H1 (cell line): Measurements from ENCODE around the gene LRRC37B. TPM values are rescaled to one million over a fixed set of nuclear protein-coding genes. Genes with fewer than 3 reads are reported as not detected.
"Not testable (repeated sequence)": the region's sequence is repeated elsewhere in the genome, so short reads cannot be mapped to it uniquely, and the experiment has no call there.

Source experiments
- CTCF ChIA-PET: fragments of 300-600 bp; sonication (Branson Sonifier 250); formaldehyde crosslinking; loops from one replicate; lab custom pipeline; 2021; ENCODE audit not compliant: partially characterized antibody; lab: Charles Lee
- POLR2A ChIA-PET: fragments of 300-600 bp; sonication (Branson Sonifier 250); formaldehyde crosslinking; loops from one replicate; lab custom pipeline; 2021; ENCODE audit warnings: inconsistent platforms; ENCODE audit not compliant: partially characterized antibody; lab: Charles Lee
- DNase-seq, 2 experiments: peaks; one replicate each; pipeline versions ENCODE4 v3.0.0 to v3.0.0-alpha.2; 2010 to 2022; ENCODE audit warnings: low spot score in 2 of 2, low read depth in 1 of 2, mixed read lengths in 1 of 2
- FAIRE-seq: peaks from 2 replicates; lab custom pipeline; 2011; peaks lifted over from hg19 to GRCh38; lab: Jason Lieb, UNC
- H2AFZ ChIP-seq: 2 replicates; pipeline ENCODE4 v1.8.1; 2012; ENCODE audit warnings: low read length, inconsistent platforms
- H2AK5ac ChIP-seq: 2 replicates; pipeline ENCODE4 v1.6.1; 2013; ENCODE audit warnings: low read depth, low read length
- H2BK120ac ChIP-seq: replicated peaks from 2 replicates; pipeline ENCODE3; 2013; ENCODE audit warnings: low read depth, low read length, inconsistent platforms
- H2BK12ac ChIP-seq: 2 replicates; pipeline ENCODE4 v1.6.1; 2013; ENCODE audit warnings: low read depth, low read length
- H2BK15ac ChIP-seq: 2 replicates; pipeline ENCODE4 v1.6.1; 2013; ENCODE audit warnings: low read length
- H2BK20ac ChIP-seq: 2 replicates; pipeline ENCODE4 v1.6.1; 2013; ENCODE audit warnings: low read length
- H2BK5ac ChIP-seq: 2 replicates; pipeline ENCODE4 v1.6.1; 2013; ENCODE audit warnings: low read depth, low read length
- H3K14ac ChIP-seq: 2 replicates; pipeline ENCODE4 v1.6.1; 2013; ENCODE audit warnings: inconsistent platforms; ENCODE audit not compliant: insufficient read length
- H3K18ac ChIP-seq: 2 replicates; pipeline ENCODE4 v1.6.1; 2013; ENCODE audit warnings: low read length; ENCODE audit errors: extremely low read depth
- H3K23ac ChIP-seq: 2 replicates; pipeline ENCODE4 v1.6.1; 2013; ENCODE audit warnings: inconsistent platforms; ENCODE audit not compliant: insufficient read length
- H3K23me2 ChIP-seq: 2 replicates; pipeline ENCODE4 v1.6.1; 2013; ENCODE audit warnings: low read depth, low read length
- H3K27ac ChIP-seq: 2 replicates; pipeline ENCODE4 v1.6.1; 2011; ENCODE audit warnings: low read depth, low read length, inconsistent platforms
- H3K27me3 ChIP-seq, 4 experiments: replicated peaks in 1 of 4; 1 replicate in 1 of 4; 2 replicates in 3 of 4; pipeline versions ENCODE4 v1.6.1 to v1.8.1; 2011 to 2013; ENCODE audit warnings: low read length in 3 of 4, mild to moderate bottlenecking in 3 of 4, inconsistent platforms in 2 of 4, mixed read lengths in 2 of 4, moderate library complexity in 1 of 4; ENCODE audit not compliant: control insufficient read depth in 3 of 4, insufficient read depth in 3 of 4; ENCODE audit errors: extremely low read depth in 1 of 4
- H3K36me3 ChIP-seq, 4 experiments: 2 replicates each; pipeline versions ENCODE4 v1.6.1 to v1.8.1; 2011 to 2013; ENCODE audit warnings: mild to moderate bottlenecking in 4 of 4, low read length in 3 of 4, moderate library complexity in 2 of 4, control low read depth in 1 of 4, inconsistent platforms in 1 of 4; ENCODE audit not compliant: insufficient read depth in 4 of 4, control insufficient read depth in 2 of 4
- H3K4ac ChIP-seq: replicated peaks from 2 replicates; pipeline ENCODE3; 2013; ENCODE audit warnings: low read length, low read depth, mixed read lengths, inconsistent platforms; ENCODE audit not compliant: insufficient read length
- H3K4me1 ChIP-seq, 4 experiments: replicated peaks in 1 of 4; 1 replicate in 1 of 4; 2 replicates in 3 of 4; pipeline versions ENCODE4 v1.6.1 to v1.8.1; 2011 to 2013; ENCODE audit warnings: low read length in 3 of 4, inconsistent platforms in 2 of 4, mixed read lengths in 1 of 4; ENCODE audit not compliant: insufficient read depth in 4 of 4, control insufficient read depth in 3 of 4
- H3K4me2 ChIP-seq, 2 experiments: 2 replicates each; pipeline versions ENCODE4 v1.6.1 to v1.8.1; 2011 to 2013; ENCODE audit warnings: low read depth in 2 of 2, low read length in 2 of 2, control low read depth in 1 of 2, inconsistent platforms in 1 of 2, mild to moderate bottlenecking in 1 of 2; ENCODE audit not compliant: insufficient read depth in 1 of 2
- H3K4me3 ChIP-seq, 4 experiments: fragments of 200-600, 300-600 bp in 1 of 4; sonication (generic), shearing (Covaris generic), sonication (Bioruptor Twin) in 1 of 4; 2 replicates each; pipeline versions ENCODE4 v1.5.1 to v1.8.1; 2011 to 2016; ENCODE audit warnings: low read length in 4 of 4, low read depth in 3 of 4, control low read depth in 2 of 4, inconsistent platforms in 2 of 4, mild to moderate bottlenecking in 2 of 4, mixed read lengths in 1 of 4, moderate library complexity in 1 of 4; ENCODE audit not compliant: insufficient read depth in 2 of 4; ENCODE audit errors: extremely low read depth in 1 of 4
- H3K56ac ChIP-seq: replicated peaks from 2 replicates; pipeline ENCODE3; 2013; ENCODE audit warnings: low read depth, mild to moderate bottlenecking, mixed read lengths, low read length, inconsistent platforms; ENCODE audit not compliant: insufficient read length
- H3K79me1 ChIP-seq: 2 replicates; pipeline ENCODE4 v1.6.1; 2013; ENCODE audit warnings: low read depth, low read length, control low read depth
- H3K79me2 ChIP-seq, 2 experiments: 2 replicates each; pipeline versions ENCODE4 v1.6.1 to v1.8.1; 2012 to 2013; ENCODE audit warnings: low read length in 2 of 2, mild to moderate bottlenecking in 2 of 2, inconsistent platforms in 1 of 2; ENCODE audit not compliant: insufficient read depth in 2 of 2, control insufficient read depth in 1 of 2
- H3K9ac ChIP-seq, 4 experiments: replicated peaks in 1 of 4; 1 replicate in 1 of 4; 2 replicates in 3 of 4; pipeline versions ENCODE4 v1.6.1 to v1.8.1; 2011 to 2013; ENCODE audit warnings: low read depth in 3 of 4, low read length in 3 of 4, control low read depth in 2 of 4, mild to moderate bottlenecking in 2 of 4, moderate library complexity in 2 of 4, inconsistent platforms in 1 of 4; ENCODE audit errors: extremely low read depth in 1 of 4
- H3K9me3 ChIP-seq, 2 experiments: 2 replicates each; pipeline versions ENCODE4 v1.6.1 to v1.8.1; 2012 to 2013; ENCODE audit warnings: mild to moderate bottlenecking in 2 of 2, moderate library complexity in 2 of 2, control low read depth in 1 of 2, inconsistent platforms in 1 of 2, low read depth in 1 of 2, low read length in 1 of 2, mixed read lengths in 1 of 2; ENCODE audit not compliant: insufficient read depth in 2 of 2
- H4K20me1 ChIP-seq, 2 experiments: replicated peaks in 1 of 2; 2 replicates each; pipeline versions ENCODE3 to v1.8.1; 2011 to 2013; ENCODE audit warnings: inconsistent platforms in 2 of 2, low read length in 2 of 2, mild to moderate bottlenecking in 1 of 2; ENCODE audit not compliant: insufficient read depth in 2 of 2, control insufficient read depth in 1 of 2
- H4K5ac ChIP-seq: 2 replicates; pipeline ENCODE4 v1.6.1; 2013; ENCODE audit warnings: low read length, low read depth, mixed read lengths, inconsistent platforms; ENCODE audit not compliant: insufficient read length
- H4K8ac ChIP-seq: 2 replicates; pipeline ENCODE4 v1.8.0; 2013; ENCODE audit warnings: mild to moderate bottlenecking, moderate library complexity, low read length, inconsistent platforms; ENCODE audit not compliant: insufficient read depth; ENCODE audit errors: extremely low read depth
- H4K91ac ChIP-seq: replicated peaks from 2 replicates; pipeline ENCODE3; 2013; ENCODE audit warnings: low read length, mixed read lengths, inconsistent platforms; ENCODE audit not compliant: insufficient read length
- KDM1A ChIP-seq: fragments of 200-600, 300-600 bp; sonication (generic); IDR thresholded peaks from 2 replicates; pipeline ENCODE4 v1.7.1; 2016; ENCODE audit warnings: mild to moderate bottlenecking, low read length, borderline replicate concordance
- YY1 ChIP-seq: IDR thresholded peaks from 2 replicates; pipeline ENCODE4 v1.6.1; 2011; ENCODE audit warnings: low read depth, mild to moderate bottlenecking, low read length
- WGBS, 2 experiments: shearing (Covaris generic) in 1 of 2; methylation state at CpG; one replicate each; pipeline versions ENCODE4 v1.1.6 to v1.1.7; 2013 to 2015; ENCODE audit warnings: low lambda C conversion rate in 2 of 2, mixed read lengths in 2 of 2, inconsistent platforms in 1 of 2, low coverage in 1 of 2, missing lambda C conversion rate in 1 of 2; ENCODE audit not compliant: insufficient replicate concordance in 2 of 2, insufficient coverage in 1 of 2, insufficient read length in 1 of 2; ENCODE audit errors: extremely low coverage in 1 of 2, missing lambda C conversion rate in 1 of 2; 5-methylcytosine and 5-hydroxymethylcytosine counted together
- polyA plus RNA-seq, 7 experiments: library from polyadenylated mRNA; depleted of rRNA in 3 of 7; stranded (reverse) in 5 of 7; unstranded in 2 of 7; fragments of >200 nt in 5 of 7; fragments of 200-250 nt in 2 of 7; gene quantifications; 1 replicate in 5 of 7; 2 replicates in 1 of 7; 4 replicates in 1 of 7; pipeline versions ENCODE4 v1.2.1 to v1.2.3, GENCODE V29; 2011 to 2013; ENCODE audit warnings: missing spikeins in 2 of 7, mixed read lengths in 2 of 7
- total RNA-seq: library from RNA; stranded (reverse); fragmentation: NEBNext Ultra II Directional; extraction: Animal tissue kit (Norgen Biotek cat#: 25700); gene quantifications from 2 replicates; pipeline ENCODE4 v1.2.1, GENCODE V29; 2021

Gene LRRC37B
- total and polyA plus RNA-seq, 2 of the 8 experiments (the other 6 are each of a cell fraction or from before 2014, with no cell fraction given): 16.0 to 19.0 TPM

DNA sequence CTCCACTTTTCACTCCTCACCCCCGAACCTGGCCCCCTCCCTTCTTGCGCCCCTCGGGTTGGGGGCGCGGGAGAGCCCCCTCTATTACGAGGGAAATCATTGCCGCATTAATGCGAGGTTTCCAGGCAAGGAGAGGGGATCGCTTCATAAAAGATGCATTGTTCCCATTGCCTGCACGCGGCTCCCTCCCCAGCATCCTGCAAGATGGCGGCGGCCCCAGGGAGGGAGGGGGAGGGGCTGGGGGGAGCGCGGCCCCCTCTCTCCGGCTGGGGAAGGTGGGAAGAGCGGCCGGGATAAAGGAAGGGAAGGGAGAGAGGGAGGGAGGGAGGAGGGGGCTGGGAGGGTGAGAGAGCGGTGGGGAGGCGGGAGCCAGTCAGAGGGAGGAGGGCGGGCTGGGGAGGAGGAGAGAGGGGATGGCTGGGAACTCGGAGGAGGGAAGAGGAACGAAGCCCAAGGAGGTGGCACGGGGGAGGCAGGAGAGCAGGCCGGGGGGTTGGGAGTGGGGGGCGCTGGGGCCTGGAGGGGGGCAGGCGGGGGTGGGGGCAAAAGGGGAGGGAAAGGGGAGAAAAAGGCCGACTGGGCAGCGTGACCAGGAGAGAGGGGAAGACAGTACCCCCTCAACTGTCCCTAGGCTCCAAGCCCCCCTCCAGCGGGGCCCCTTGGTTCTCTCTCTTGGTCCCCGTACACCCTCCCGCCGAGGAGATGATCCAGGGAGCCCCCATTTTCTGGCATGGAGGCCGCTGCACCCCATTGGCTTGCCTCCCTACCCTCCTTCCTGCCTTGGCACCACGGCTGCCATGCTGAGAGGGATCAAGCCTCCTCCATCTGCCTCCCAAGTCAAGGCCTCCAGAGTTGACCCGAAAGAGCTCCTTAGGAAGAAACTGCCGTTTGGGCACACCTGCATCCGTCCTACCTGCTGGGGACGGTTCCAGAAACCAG lies 77.1 kb downstream of the LRRC37B start:
- H3K79me2 ChIP-seq, H4K8ac ChIP-seq, H3K23ac ChIP-seq, H2BK12ac ChIP-seq, H3K9ac ChIP-seq, H3K27me3 ChIP-seq, H3K79me1 ChIP-seq, H3K56ac ChIP-seq, POLR2A ChIA-PET, H4K5ac ChIP-seq, FAIRE-seq, H2BK15ac ChIP-seq, H3K9me3 ChIP-seq, H3K18ac ChIP-seq, H3K4ac ChIP-seq, H3K27ac ChIP-seq, H2BK20ac ChIP-seq, H3K36me3 ChIP-seq, H4K20me1 ChIP-seq, H3K14ac ChIP-seq, H4K91ac ChIP-seq, CTCF ChIA-PET, H2BK120ac ChIP-seq, H2AFZ ChIP-seq, H3K23me2 ChIP-seq, H3K4me1 ChIP-seq, H3K4me2 ChIP-seq, H2AK5ac ChIP-seq, H2BK5ac ChIP-seq: not testable (repeated sequence)
- whole genome bisulfite sequencing, 2 experiments: no CpG with 5 or more reads among the region's 39 CpGs
- DNase-seq: peak; percentile 55 to 73
- peak overlapping the region; percentile 45 to 66 (median 46); a peak in 5 of 8 replicates for H3K4me3 ChIP-seq
- TF ChIP-seq YY1 (peak; percentile 84; the same call in 1 of the 2 replicates), KDM1A (peak; percentile 68; the same call in 1 of the 2 replicates)
